Thymus (tissue), 11 donors: Measurements from ENCODE around the gene RASIP1. TPM values are rescaled to one million over a fixed set of nuclear protein-coding genes. Genes with fewer than 3 reads are reported as not detected.

ENCODE experiments used
- DNase-seq, 9 donors: peaks; one replicate each; pipeline ENCODE4 v3.0.0-alpha.2; 2013; ENCODE audit warnings: low spot score in 9 of 9, low read depth in 6 of 9, missing footprints in 1 of 9
- H3K27ac ChIP-seq, 2 donors: one replicate each; pipeline ENCODE4 v1.5.1; 2013; ENCODE audit warnings: control low read depth in 1 of 2, low read depth in 1 of 2, low read length in 1 of 2, mild to moderate bottlenecking in 1 of 2, moderate library complexity in 1 of 2
- H3K27me3 ChIP-seq, 2 donors: one replicate each; pipeline ENCODE4 v1.5.1; 2013; ENCODE audit warnings: low read length in 1 of 2; ENCODE audit not compliant: control insufficient read depth in 2 of 2, insufficient read depth in 1 of 2
- H3K36me3 ChIP-seq, 2 donors: one replicate each; pipeline ENCODE4 v1.5.1; 2013; ENCODE audit warnings: low read length in 1 of 2, mild to moderate bottlenecking in 1 of 2, moderate library complexity in 1 of 2; ENCODE audit not compliant: control insufficient read depth in 2 of 2, insufficient read depth in 2 of 2
- H3K4me1 ChIP-seq, 2 donors: one replicate each; pipeline ENCODE4 v1.5.1; 2013; ENCODE audit warnings: low read length in 2 of 2; ENCODE audit not compliant: control insufficient read depth in 2 of 2, insufficient read depth in 2 of 2
- H3K4me3 ChIP-seq, 2 donors: one replicate each; pipeline ENCODE4 v1.5.1; 2013; ENCODE audit warnings: low read length in 2 of 2, control low read depth in 1 of 2, mild to moderate bottlenecking in 1 of 2
- H3K9me3 ChIP-seq, 2 donors: one replicate each; pipeline ENCODE4 v1.5.1; 2013; ENCODE audit warnings: low read length in 1 of 2, mild to moderate bottlenecking in 1 of 2; ENCODE audit not compliant: control insufficient read depth in 2 of 2, insufficient read depth in 1 of 2
- WGBS: extraction: QIAGEN DNeasy Blood & Tissue Kit; methylation state at CpG from one replicate; pipeline ENCODE4 v1.1.7; 2013; 5-methylcytosine and 5-hydroxymethylcytosine counted together
- polyA plus RNA-seq: library from polyadenylated mRNA; stranded (reverse); fragments of 200-250 nt; gene quantifications from one replicate; pipeline ENCODE4 v1.2.3, GENCODE V29; 2013
- total RNA-seq: library from RNA; stranded (reverse); fragments of 120-200 nt; gene quantifications from one replicate; pipeline ENCODE4 v1.2.4, GENCODE V29; 2013
- donor health status: healthy.

Gene RASIP1
- total and polyA plus RNA-seq, 2 donors = 3.3 to 15.6 TPM

DNA sequence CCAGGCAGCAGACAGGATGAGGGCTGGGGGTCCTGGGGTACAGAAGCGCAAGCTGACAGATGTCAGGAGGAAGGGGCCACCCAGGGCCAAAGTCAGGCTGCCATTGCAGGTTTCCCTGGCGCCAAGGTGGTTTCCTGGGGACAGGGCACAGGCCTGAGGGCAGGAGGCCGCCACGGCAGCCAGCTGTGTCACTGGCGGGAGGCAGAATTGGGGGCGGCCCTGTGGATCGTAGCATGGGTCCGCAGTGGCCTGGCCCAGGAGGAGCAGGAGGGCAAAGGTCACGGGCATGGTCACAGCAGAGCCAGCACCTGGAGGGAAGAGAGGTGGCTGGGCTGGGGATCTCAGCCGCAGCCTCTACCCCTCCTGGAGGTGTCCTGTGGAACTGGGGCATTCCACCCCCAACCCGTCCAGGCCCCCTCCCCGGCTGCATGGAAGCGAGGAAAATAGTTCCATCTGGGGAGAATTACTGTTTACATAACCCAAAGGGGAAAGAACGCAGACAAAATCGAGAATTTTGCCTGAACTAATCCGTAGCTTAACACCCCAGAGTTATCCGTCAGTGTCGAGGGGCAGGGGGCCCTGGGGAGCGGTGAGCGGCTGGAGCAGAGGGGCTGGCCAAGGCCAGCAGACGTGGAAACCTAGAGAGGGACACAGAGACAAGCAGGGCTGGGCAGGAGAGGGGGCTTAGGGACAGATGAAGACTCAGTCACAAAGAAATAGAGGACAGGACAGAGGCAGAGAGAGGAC, 69.5 kb downstream of the RASIP1 start:
- no peak overlapping the region for H3K27ac ChIP-seq
- H3K27me3 ChIP-seq = peaks cover 0 to 31% of the 10 kb centered on the region in 2 donors
- H3K4me3 ChIP-seq = no peak overlapping the region
- H3K4me1 ChIP-seq = peaks cover 4 to 8% of the 10 kb centered on the region in 2 donors
- DNase-seq = no peak
- 93% methylated on average over 21 of the region's 21 CpGs for WGBS
- no peaks in the 10 kb centered on the region for H3K9me3 ChIP-seq
- H3K36me3 ChIP-seq = no peaks in the 10 kb centered on the region

Other genes with a start within 250 kb of the RASIP1 start
- gene LMTK3, start 228.8 kb downstream of the RASIP1 start, total RNA-seq = 0.19 TPM
- 1.5 TPM for gene LMTK3, start 228.8 kb downstream of the RASIP1 start, polyA plus RNA-seq
- gene SULT2B1, start 188.4 kb downstream of the RASIP1 start, total RNA-seq = 0.09 TPM
- gene SULT2B1, start 188.4 kb downstream of the RASIP1 start, polyA plus RNA-seq = 4.3 TPM
- not detected for gene SPACA4, start 133.9 kb downstream of the RASIP1 start, total RNA-seq
- not detected for gene SPACA4, start 133.9 kb downstream of the RASIP1 start, polyA plus RNA-seq
- gene FAM83E, start 125.5 kb downstream of the RASIP1 start, total RNA-seq = 0.33 TPM
- gene FAM83E, start 125.5 kb downstream of the RASIP1 start, polyA plus RNA-seq = 2.2 TPM
- 2,287 TPM for gene RPL18, start 121.4 kb downstream of the RASIP1 start, total RNA-seq
- 2,606 TPM for gene RPL18, start 121.4 kb downstream of the RASIP1 start, polyA plus RNA-seq
- 4.6 TPM for gene SPHK2, start 121.1 kb downstream of the RASIP1 start, total RNA-seq
- gene SPHK2, start 121.1 kb downstream of the RASIP1 start, polyA plus RNA-seq = 13.4 TPM
- gene DBP, start 103.2 kb downstream of the RASIP1 start, total RNA-seq = 15.8 TPM
- gene DBP, start 103.2 kb downstream of the RASIP1 start, polyA plus RNA-seq = 21.2 TPM
- 9.8 TPM for gene CA11, start 94.4 kb downstream of the RASIP1 start, total RNA-seq
- gene CA11, start 94.4 kb downstream of the RASIP1 start, polyA plus RNA-seq = 15.3 TPM
- gene NTN5, start 67.6 kb downstream of the RASIP1 start, total RNA-seq = 0.09 TPM
- 3.5 TPM for gene NTN5, start 67.6 kb downstream of the RASIP1 start, polyA plus RNA-seq
- gene FUT2, start 44.6 kb downstream of the RASIP1 start, total RNA-seq = 0.66 TPM
- 3.2 TPM for gene FUT2, start 44.6 kb downstream of the RASIP1 start, polyA plus RNA-seq
- gene MAMSTR, start 20.9 kb downstream of the RASIP1 start, total RNA-seq = 0.38 TPM
- gene MAMSTR, start 20.9 kb downstream of the RASIP1 start, polyA plus RNA-seq = 1.2 TPM
- 0.05 TPM for gene IZUMO1, start 6.3 kb upstream of the RASIP1 start, total RNA-seq
- gene IZUMO1, start 6.3 kb upstream of the RASIP1 start, polyA plus RNA-seq = 0.18 TPM
- gene FUT1, start 12.0 kb upstream of the RASIP1 start, total RNA-seq = 0.52 TPM
- gene FUT1, start 12.0 kb upstream of the RASIP1 start, polyA plus RNA-seq = 1.3 TPM
- gene FGF21, start 14.9 kb upstream of the RASIP1 start, total RNA-seq = not detected
- 0.11 TPM for gene FGF21, start 14.9 kb upstream of the RASIP1 start, polyA plus RNA-seq
- 18.9 TPM for gene BCAT2, start 70.4 kb upstream of the RASIP1 start, total RNA-seq
- 37.5 TPM for gene BCAT2, start 70.4 kb upstream of the RASIP1 start, polyA plus RNA-seq
- gene HSD17B14, start 95.9 kb upstream of the RASIP1 start, total RNA-seq = 9.9 TPM
- gene HSD17B14, start 95.9 kb upstream of the RASIP1 start, polyA plus RNA-seq = 20.4 TPM
- 4.1 TPM for gene PLEKHA4, start 128.0 kb upstream of the RASIP1 start, total RNA-seq
- 17.3 TPM for gene PLEKHA4, start 128.0 kb upstream of the RASIP1 start, polyA plus RNA-seq
- gene PPP1R15A, start 131.8 kb upstream of the RASIP1 start, total RNA-seq = 12.1 TPM
- gene PPP1R15A, start 131.8 kb upstream of the RASIP1 start, polyA plus RNA-seq = 40.0 TPM
- gene TULP2, start 158.1 kb upstream of the RASIP1 start, total RNA-seq = not detected
- 0.02 TPM for gene TULP2, start 158.1 kb upstream of the RASIP1 start, polyA plus RNA-seq
- 42.3 TPM for gene NUCB1, start 159.7 kb upstream of the RASIP1 start, total RNA-seq
- gene NUCB1, start 159.7 kb upstream of the RASIP1 start, polyA plus RNA-seq = 119 TPM
- gene DHDH, start 193.1 kb upstream of the RASIP1 start, total RNA-seq = 0.28 TPM
- gene DHDH, start 193.1 kb upstream of the RASIP1 start, polyA plus RNA-seq = 1.0 TPM
- 62.6 TPM for gene BAX, start 214.3 kb upstream of the RASIP1 start, total RNA-seq
- gene BAX, start 214.3 kb upstream of the RASIP1 start, polyA plus RNA-seq = 126 TPM
- 1,031 TPM for gene FTL, start 224.7 kb upstream of the RASIP1 start, total RNA-seq
- 8,316 TPM for gene FTL, start 224.7 kb upstream of the RASIP1 start, polyA plus RNA-seq